ENCODE results near the gene PTPDC1.

DNA sequence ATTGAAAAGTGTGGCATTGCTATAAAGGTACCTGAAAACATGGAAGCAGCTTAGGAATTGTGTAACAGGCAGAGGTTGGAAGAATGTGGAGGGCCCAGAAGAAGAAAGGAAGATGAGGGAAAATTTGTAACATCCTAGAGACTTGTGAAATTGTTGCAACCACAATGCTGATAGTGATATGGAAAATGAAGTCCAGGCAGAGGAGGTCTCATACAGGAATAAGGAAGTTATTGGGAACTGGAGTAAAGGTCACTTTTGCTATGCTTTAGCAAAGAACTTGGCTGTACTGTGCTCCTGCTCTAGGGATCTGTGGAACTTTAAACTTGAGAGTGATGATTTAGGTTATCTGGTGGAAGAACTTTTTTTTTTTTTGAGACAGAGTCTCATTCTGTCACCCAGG is 43.5 kb downstream of the PTPDC1 start:
- TF ChIP-seq, protein P1, sequence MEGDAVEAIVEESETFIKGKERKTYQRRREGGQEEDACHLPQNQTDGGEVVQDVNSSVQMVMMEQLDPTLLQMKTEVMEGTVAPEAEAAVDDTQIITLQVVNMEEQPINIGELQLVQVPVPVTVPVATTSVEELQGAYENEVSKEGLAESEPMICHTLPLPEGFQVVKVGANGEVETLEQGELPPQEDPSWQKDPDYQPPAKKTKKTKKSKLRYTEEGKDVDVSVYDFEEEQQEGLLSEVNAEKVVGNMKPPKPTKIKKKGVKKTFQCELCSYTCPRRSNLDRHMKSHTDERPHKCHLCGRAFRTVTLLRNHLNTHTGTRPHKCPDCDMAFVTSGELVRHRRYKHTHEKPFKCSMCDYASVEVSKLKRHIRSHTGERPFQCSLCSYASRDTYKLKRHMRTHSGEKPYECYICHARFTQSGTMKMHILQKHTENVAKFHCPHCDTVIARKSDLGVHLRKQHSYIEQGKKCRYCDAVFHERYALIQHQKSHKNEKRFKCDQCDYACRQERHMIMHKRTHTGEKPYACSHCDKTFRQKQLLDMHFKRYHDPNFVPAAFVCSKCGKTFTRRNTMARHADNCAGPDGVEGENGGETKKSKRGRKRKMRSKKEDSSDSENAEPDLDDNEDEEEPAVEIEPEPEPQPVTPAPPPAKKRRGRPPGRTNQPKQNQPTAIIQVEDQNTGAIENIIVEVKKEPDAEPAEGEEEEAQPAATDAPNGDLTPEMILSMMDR (IDR thresholded peaks at IDR 0.05) = no peak
- no peak for TF ChIP-seq POLR2A (IDR thresholded peaks at IDR 0.05)
